A549 (cell line): Measurements from ENCODE around the gene CMPK2.

ENCODE experiments used
- CEBPB ChIP-seq, 2 experiments: fragments of >200 bp in 1 of 2; sonication (Bioruptor Twin) in 1 of 2; formaldehyde crosslinking in 1 of 2; IDR thresholded peaks; 2 replicates each; pipeline ENCODE4 v1.6.1; 2012 to 2016
- CHD2 ChIP-seq: fragments of 150-350 bp; IDR thresholded peaks from 2 replicates; pipeline ENCODE4 v1.6.1; 2014; ENCODE audit warnings: low read length; ENCODE audit not compliant: partially characterized antibody
- TF ChIP-seq, protein P1 (sequence below): fragments of >200 bp; sonication (Bioruptor Twin); formaldehyde crosslinking; IDR thresholded peaks from 3 replicates; pipeline ENCODE4 v1.5.1; 2016

DNA sequence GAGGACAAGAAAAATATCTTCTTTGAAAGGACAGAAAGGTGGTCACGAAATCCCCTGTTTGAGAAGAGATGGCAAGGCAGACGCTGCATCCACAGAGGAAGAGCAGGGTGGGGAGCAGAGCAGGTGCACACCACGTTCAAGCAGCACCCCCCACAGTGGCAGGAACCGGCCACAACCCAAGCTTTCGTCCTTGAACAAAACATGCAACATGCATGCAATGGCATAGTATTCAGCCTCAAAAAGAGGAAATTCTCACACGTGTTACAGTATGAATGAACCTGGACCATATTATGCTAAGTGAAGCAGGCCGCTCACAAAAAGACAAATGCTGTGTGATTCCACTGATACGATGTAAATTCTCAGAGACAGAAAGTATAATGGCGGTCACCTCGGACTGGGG lies 51.4 kb downstream of the CMPK2 start:
- TF ChIP-seq CEBPB (IDR thresholded peaks at IDR 0.05) (no peak), CHD2 (no peak)
- TF ChIP-seq, protein P1, sequence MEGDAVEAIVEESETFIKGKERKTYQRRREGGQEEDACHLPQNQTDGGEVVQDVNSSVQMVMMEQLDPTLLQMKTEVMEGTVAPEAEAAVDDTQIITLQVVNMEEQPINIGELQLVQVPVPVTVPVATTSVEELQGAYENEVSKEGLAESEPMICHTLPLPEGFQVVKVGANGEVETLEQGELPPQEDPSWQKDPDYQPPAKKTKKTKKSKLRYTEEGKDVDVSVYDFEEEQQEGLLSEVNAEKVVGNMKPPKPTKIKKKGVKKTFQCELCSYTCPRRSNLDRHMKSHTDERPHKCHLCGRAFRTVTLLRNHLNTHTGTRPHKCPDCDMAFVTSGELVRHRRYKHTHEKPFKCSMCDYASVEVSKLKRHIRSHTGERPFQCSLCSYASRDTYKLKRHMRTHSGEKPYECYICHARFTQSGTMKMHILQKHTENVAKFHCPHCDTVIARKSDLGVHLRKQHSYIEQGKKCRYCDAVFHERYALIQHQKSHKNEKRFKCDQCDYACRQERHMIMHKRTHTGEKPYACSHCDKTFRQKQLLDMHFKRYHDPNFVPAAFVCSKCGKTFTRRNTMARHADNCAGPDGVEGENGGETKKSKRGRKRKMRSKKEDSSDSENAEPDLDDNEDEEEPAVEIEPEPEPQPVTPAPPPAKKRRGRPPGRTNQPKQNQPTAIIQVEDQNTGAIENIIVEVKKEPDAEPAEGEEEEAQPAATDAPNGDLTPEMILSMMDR, result no peak
